K562 treated with DMSO at 1 percent for 4 hours (cell line): ENCODE data around the gene TSPO. TPM values are rescaled to one million over a fixed set of nuclear protein-coding genes. Genes with fewer than 3 reads are reported as not detected.

Experiments used
- total RNA-seq: library from RNA; unstranded; fragments of 300-600 nt; gene quantifications from 2 replicates; pipeline ENCODE4 v1.2.3, GENCODE V29; 2022; ENCODE audit not compliant: insufficient read depth

The TSPO gene
- total RNA-seq, result 128 and 144 TPM in 2 replicates

DNA sequence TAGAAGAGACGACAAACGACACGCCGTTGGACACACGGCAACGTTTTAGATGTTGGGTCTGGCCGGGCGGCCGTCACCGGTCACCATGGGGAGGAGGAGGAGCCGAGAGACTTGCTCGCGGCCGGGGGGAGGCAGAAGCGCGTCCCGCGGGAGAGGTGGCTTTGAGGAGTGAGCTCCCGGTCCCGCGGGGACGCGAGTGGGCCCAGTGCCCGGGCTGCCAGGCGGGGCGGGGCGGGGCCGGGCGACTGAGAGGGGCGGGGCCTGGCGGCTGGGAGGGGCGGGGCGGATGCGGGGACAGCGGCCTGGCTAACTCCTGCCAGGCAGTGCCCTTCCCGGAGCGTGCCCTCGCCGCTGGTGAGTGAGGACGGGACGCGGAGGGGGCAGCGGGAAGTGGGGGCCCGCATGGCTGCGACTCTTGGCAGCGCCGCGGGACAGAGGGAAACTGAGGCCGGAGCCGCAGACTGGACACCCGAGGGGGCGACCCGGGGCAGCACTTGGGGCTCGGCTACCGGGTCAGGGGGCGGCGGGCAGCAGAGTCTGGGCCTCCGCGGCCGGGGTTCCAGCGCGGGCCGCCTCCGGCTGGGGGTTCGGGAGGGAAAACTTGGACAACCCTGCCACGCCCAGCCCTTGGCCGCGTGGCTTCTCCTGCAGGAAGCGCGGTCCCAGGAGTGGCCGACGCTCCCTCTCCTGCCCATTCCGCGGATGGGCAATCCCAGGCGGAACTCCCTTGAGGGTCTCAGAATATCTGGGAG is at the start of gene TSPO:
Gene TSPO (plus strand): TSS at position 309 of the 752 bp plus-strand sequence. CDS start 7,680 bp downstream, outside the sequence.

DNA sequence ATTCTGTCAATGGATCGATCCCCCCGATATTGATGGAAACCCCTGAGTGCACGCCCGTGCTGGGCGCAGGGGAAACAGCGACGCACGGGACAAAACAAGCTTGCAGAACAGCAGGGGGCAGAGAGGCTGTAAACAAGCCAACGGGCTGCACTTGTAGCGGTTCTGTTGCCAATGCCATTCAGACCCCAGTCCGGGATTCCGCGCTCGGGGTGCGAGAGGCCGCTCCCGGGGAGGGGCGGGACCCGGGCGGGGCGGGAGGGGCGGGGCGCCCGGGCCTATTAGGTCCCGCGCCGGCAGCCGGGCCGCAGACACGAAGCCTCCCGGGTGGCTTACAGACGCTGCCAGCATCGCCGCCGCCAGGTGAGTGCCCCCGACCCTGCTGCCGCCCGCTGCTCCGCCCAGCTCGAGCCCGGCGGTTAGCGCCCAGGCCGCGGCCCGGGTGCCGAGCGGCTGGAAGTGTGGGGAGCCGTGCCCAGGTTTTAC is 40.9 kb upstream of the TSPO start, which contains the start of gene BIK:
Gene BIK (plus strand): TSS at position 307 of the 483 bp plus-strand sequence. CDS start 13,273 bp downstream, outside the sequence.

DNA sequence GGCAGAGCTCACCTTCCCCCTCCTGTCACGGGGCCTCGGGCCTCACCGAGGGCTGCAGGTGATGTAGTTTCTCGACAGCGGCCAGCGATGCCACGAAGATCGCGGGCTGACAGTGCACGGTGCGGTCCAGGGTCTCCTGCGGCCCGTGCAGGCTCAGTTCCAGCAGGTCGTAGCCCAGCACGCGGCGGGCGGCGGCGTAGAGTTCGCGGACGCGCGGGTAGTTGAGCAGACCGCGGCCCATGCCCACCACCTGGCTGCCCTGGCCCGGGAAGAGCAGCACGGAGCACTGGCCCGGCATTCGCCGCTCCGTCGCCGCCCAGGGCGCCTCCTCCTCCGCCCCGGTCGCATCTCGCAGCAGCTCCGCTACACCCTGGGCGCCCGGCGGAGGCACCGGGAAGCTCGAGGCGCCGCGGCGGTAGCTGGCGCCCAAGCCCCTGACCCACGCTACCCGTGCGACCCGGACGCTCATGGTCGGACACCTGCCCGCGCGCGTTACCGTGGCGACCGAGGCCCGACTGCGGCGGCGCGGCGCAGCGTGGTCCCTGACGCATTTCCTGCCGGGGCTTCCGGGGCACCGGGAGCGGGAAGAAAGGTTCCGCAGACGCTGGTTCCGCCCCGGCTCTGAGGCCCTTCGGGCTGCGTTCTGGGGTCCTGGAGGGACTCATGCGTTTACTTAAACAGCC is 8.3 kb upstream of the TSPO start, which contains the start of gene MCAT:
Gene MCAT (minus strand): TSS at position 519 of the 683 bp plus-strand sequence. CDS start 50 bp downstream, at position 469.

DNA sequence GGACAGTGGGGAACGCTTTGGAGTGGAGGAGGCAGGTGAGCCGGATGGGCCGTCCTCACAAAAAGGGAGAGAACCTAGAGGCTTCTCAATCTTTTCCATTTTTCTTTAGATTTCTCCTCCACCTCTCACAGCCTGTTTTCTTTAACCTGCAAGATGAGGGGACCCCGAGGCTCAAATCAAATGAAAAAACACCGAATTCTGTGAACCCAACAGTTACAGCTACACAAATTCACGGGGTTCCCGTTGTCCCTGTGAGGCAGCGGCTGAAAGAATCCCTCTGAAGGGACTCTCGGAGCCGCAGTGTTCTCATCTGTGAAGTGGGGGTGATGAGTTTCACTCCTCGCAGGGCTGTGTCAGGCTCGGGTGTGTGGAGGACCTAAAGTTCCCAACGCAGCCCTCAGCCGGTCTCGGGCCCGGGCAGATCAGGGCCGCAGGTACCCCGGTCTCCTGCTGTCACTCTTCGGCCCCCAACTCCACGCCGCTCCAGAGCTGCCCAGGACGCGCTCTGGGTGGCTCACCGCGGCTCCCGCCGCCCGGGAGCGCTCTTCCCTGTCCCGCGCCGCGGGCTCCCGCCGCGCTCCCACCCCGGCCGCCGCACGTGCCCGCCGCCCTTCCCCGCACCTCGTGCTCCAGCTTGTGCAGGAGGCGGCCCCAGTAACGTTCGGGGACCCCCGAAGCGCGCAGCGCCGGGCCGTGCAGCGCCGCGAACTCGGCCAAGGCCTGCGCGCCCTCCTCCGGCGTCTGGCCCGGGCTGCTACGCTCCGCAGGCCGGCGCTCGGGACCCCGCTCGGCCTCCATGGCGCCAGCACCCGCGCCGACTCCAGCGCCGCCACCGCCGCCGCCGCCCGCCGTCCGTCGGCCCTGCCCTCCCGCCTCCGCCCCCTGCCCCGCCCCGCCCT is 35.2 kb downstream of the TSPO start, which contains the start of gene TTLL12:
Gene TTLL12 (minus strand): TSS at position 863 of the 899 bp plus-strand sequence. CDS start 65 bp downstream, at position 798.

Other genes with a start within 250 kb of the TSPO start
- 60.4 and 64.4 TPM in 2 replicates for gene PACSIN2, start 136.4 kb upstream of the TSPO start, total RNA-seq
- 1.6 TPM in 1 of 2 replicates, not detected in the other for gene TTLL1, start 62.2 kb upstream of the TSPO start, total RNA-seq
- not detected in 2 replicates for gene BIK, start 40.8 kb upstream of the TSPO start, total RNA-seq
- gene MCAT, start 8.2 kb upstream of the TSPO start, total RNA-seq, result 5.7 and 15.1 TPM in 2 replicates
- gene TTLL12, start 35.6 kb downstream of the TSPO start, total RNA-seq, result 60.4 and 71.7 TPM in 2 replicates
- not detected in 2 replicates for gene SCUBE1, start 191.8 kb downstream of the TSPO start, total RNA-seq